ENCODE results near the gene PLEKHM3. TPM values are rescaled to one million over a fixed set of nuclear protein-coding genes. Genes with fewer than 3 reads are reported as not detected.

The PLEKHM3 gene
- total and polyA plus RNA-seq, 2 of the 13 experiments (the other 11 are each of a cell fraction or from before 2014, with no cell fraction given), result 4.5 to 4.7 TPM

DNA sequence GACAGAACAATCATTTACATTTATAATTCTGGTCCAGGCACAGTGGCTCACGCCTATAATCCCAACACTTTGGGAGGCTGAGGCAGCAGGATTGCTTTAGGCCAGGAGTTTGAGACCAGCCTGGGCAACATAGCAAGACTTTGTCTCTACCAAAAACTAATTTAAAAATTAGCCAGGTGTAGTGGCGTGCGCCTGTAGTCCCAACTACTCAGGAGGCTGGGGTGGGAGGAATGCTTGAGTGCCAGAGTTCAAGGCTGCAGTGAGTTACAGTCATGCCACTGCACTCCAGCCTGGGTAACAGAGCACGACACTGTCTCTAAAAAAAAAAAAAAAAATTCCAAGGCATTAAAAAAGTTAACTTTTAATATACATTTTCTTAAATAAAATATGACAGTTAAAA lies 88.1 kb downstream of the PLEKHM3 start (continued):
- TF ChIP-seq, protein P1, sequence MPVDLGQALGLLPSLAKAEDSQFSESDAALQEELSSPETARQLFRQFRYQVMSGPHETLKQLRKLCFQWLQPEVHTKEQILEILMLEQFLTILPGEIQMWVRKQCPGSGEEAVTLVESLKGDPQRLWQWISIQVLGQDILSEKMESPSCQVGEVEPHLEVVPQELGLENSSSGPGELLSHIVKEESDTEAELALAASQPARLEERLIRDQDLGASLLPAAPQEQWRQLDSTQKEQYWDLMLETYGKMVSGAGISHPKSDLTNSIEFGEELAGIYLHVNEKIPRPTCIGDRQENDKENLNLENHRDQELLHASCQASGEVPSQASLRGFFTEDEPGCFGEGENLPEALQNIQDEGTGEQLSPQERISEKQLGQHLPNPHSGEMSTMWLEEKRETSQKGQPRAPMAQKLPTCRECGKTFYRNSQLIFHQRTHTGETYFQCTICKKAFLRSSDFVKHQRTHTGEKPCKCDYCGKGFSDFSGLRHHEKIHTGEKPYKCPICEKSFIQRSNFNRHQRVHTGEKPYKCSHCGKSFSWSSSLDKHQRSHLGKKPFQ (CRISPR knock-in tag; IDR thresholded peaks at IDR 0.05; ENCODE audit: insufficient replicate concordance), result no peak
- TF ChIP-seq, protein P2, sequence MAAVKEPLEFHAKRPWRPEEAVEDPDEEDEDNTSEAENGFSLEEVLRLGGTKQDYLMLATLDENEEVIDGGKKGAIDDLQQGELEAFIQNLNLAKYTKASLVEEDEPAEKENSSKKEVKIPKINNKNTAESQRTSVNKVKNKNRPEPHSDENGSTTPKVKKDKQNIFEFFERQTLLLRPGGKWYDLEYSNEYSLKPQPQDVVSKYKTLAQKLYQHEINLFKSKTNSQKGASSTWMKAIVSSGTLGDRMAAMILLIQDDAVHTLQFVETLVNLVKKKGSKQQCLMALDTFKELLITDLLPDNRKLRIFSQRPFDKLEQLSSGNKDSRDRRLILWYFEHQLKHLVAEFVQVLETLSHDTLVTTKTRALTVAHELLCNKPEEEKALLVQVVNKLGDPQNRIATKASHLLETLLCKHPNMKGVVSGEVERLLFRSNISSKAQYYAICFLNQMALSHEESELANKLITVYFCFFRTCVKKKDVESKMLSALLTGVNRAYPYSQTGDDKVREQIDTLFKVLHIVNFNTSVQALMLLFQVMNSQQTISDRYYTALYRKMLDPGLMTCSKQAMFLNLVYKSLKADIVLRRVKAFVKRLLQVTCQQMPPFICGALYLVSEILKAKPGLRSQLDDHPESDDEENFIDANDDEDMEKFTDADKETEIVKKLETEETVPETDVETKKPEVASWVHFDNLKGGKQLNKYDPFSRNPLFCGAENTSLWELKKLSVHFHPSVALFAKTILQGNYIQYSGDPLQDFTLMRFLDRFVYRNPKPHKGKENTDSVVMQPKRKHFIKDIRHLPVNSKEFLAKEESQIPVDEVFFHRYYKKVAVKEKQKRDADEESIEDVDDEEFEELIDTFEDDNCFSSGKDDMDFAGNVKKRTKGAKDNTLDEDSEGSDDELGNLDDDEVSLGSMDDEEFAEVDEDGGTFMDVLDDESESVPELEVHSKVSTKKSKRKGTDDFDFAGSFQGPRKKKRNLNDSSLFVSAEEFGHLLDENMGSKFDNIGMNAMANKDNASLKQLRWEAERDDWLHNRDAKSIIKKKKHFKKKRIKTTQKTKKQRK (IDR thresholded peaks at IDR 0.05; ENCODE audit: low read length), result no peak
- TF ChIP-seq, protein P3, sequence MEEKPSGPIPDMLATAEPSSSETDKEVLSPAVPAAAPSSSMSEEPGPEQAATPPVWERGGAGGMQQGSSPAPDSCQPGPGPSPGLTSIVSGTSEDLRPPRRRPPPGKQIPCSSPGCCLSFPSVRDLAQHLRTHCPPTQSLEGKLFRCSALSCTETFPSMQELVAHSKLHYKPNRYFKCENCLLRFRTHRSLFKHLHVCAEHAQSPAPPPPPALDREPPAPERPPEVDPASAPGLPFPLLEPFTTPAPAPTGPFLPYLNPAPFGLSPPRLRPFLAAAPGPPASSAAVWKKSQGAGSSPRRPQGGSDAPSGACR (CRISPR knock-in tag; IDR thresholded peaks at IDR 0.05), result no peak
- no peak for TF ChIP-seq RFX5 (IDR thresholded peaks at IDR 0.05; ENCODE audit: low read depth, low read length)
- no peak for TF ChIP-seq SOX6 (IDR thresholded peaks at IDR 0.05)
- TF ChIP-seq SOX6 (CRISPR knock-in tag; IDR thresholded peaks at IDR 0.05), result peak; percentile 54
- TF ChIP-seq TOPORS (CRISPR knock-in tag; IDR thresholded peaks at IDR 0.05), result no peak
- no peak; the same call in 1 of the 2 replicates for TF ChIP-seq HMG20B (CRISPR knock-in tag; conservative IDR thresholded peaks at IDR 0.05)
- TF ChIP-seq ARID2 (CRISPR knock-in tag; IDR thresholded peaks at IDR 0.05; ENCODE audit: borderline replicate concordance), result no peak
- peak; percentile 76 for TF ChIP-seq ZMYM3 (CRISPR knock-in tag; IDR thresholded peaks at IDR 0.05)
- TF ChIP-seq NKX3-1 (CRISPR knock-in tag; IDR thresholded peaks at IDR 0.05), result no peak
- TF ChIP-seq, protein P4, sequence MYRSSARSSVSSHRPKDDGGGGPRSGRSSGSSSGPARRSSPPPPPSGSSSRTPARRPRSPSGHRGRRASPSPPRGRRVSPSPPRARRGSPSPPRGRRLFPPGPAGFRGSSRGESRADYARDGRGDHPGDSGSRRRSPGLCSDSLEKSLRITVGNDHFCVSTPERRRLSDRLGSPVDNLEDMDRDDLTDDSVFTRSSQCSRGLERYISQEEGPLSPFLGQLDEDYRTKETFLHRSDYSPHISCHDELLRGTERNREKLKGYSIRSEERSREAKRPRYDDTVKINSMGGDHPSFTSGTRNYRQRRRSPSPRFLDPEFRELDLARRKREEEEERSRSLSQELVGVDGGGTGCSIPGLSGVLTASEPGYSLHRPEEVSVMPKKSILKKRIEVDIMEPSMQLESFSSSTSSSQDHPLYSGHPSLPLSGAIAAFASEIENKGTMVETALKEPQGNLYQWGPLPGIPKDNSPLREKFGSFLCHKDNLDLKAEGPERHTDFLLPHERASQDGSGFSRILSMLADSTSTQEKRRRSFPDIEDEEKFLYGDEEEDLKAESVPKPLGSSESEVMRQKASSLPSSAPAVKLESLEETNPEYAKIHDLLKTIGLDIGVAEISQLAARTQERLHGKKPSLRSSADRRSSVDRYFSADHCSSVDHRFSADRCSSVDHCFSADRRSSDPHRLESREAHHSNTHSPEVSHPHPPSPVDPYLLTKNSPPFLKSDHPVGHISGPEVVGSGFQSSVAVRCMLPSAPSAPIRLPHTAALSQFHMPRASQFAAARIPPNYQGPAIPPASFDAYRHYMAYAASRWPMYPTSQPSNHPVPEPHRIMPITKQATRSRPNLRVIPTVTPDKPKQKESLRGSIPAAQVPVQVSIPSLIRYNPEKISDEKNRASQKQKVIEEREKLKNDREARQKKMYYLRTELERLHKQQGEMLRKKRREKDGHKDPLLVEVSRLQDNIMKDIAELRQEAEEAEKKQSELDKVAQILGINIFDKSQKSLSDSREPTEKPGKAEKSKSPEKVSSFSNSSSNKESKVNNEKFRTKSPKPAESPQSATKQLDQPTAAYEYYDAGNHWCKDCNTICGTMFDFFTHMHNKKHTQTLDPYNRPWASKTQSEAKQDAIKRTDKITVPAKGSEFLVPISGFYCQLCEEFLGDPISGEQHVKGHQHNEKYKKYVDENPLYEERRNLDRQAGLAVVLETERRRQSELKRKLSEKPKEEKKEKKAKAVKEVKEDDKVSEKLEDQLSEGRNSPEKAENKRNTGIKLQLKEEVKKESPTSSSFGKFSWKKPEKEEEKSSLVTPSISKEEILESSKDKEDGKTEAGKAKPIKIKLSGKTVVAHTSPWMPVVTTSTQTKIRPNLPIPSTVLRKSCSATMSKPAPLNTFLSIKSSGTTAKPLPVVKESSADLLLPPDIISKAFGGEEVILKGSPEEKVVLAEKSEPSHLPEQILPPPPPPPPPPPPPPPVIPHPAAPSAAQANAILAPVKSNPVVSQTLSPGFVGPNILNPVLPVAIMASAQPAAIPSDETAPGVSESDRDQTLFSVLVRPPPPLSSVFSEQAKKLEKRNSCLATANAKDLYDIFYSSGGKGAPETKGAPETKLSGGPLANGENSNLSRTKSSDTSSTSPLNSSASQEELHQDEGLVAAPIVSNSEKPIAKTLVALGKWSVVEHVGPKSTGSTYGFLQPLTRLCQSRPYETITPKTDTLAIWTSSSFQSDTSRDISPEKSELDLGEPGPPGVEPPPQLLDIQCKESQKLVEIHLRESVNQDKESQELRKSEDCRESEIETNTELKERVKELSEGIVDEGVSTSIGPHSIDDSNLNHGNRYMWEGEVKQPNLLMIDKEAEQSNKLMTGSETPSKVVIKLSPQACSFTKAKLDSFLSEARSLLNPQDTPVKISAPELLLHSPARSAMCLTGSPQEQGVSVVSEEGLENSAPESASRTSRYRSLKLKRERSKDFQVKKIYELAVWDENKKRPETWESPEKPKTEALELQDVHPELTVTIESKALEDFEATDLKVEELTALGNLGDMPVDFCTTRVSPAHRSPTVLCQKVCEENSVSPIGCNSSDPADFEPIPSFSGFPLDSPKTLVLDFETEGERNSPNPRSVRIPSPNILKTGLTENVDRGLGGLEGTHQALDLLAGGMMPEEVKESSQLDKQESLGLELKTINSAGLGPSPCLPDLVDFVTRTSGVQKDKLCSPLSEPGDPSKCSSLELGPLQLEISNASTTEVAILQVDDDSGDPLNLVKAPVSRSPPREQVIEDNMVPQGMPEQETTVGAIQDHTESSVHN (CRISPR knock-in tag; IDR thresholded peaks at IDR 0.05), result no peak
- TF ChIP-seq NCOR1 (IDR thresholded peaks at IDR 0.05; ENCODE audit: borderline replicate concordance, low read length), result peak; percentile 14; the same call in 1 of the 2 replicates
- TF ChIP-seq POGZ (CRISPR knock-in tag; IDR thresholded peaks at IDR 0.05), result peak; percentile 69
- TF ChIP-seq ZSCAN30 (CRISPR knock-in tag; IDR thresholded peaks at IDR 0.05), result no peak
- no peak for TF ChIP-seq ZNF670 (CRISPR knock-in tag; IDR thresholded peaks at IDR 0.05; ENCODE audit: borderline replicate concordance)
- TF ChIP-seq HOXA9 (CRISPR knock-in tag; IDR thresholded peaks at IDR 0.05; ENCODE audit: borderline replicate concordance), result no peak
- TF ChIP-seq ZNF879 (CRISPR knock-in tag; IDR thresholded peaks at IDR 0.05), result no peak

All from HepG2 (cell line).